Measurements from ENCODE around the gene TEX22.
A peak's percentile ranks its signal among the peaks of the same experiment; 100 is the strongest.

The TEX22 gene

GRCh38 chr14:105420974-105421674, 22.8 kb downstream of the TEX22 start:
- H3F3A ChIP-seq (ENCODE audit: insufficient read depth, low read length), result no peaks in the 10 kb centered on the region
- no peaks in the 10 kb centered on the region for H3K9me2 ChIP-seq (replicated peaks; ENCODE audit: insufficient read depth, low read length)
- H4K20me1 ChIP-seq (ENCODE audit: insufficient read depth, low read length), result no peaks in the 10 kb centered on the region
- TF ChIP-seq EZH2 (optimal IDR thresholded peaks at IDR 0.05; ENCODE audit: low read depth, low read length) (no peak), EZH2phosphoT487 (IDR thresholded peaks at IDR 0.05; ENCODE audit: low read length) (no peak), CTCF (IDR thresholded peaks at IDR 0.05; ENCODE audit: low read length) (no peak)
- peaks cover 34% of the 10 kb centered on the region for H3K79me2 ChIP-seq (ENCODE audit: low read length)
- no peak overlapping the region for H3K27ac ChIP-seq (ENCODE audit: low read length)
- H3K9ac ChIP-seq (ENCODE audit: low read length), result peak overlapping the region; percentile 66; the same call in 1 of the 2 replicates
- H2AFZ ChIP-seq (ENCODE audit: low read length), result no peak overlapping the region
- no peak for DNase-seq
- H3K9me3 ChIP-seq (replicated peaks; ENCODE audit: insufficient read depth, low read length), result no peaks in the 10 kb centered on the region
- H3K4me2 ChIP-seq (ENCODE audit: low read depth, low read length), result peak overlapping the region; percentile 63
- H3K4me3 ChIP-seq (ENCODE audit: low read length), result peak overlapping the region; percentile 64
- H3K27me3 ChIP-seq (replicated peaks; ENCODE audit: insufficient read depth, low read length), result no peaks in the 10 kb centered on the region
- H3K4me1 ChIP-seq (ENCODE audit: low read length), result no peaks in the 10 kb centered on the region
- H3K36me3 ChIP-seq (replicated peaks; ENCODE audit: insufficient read depth, low read length), result no peaks in the 10 kb centered on the region

- H4K20me1 ChIP-seq (ENCODE audit: insufficient read depth, low read length), result no peaks in the 10 kb centered on the region
- no peak overlapping the region for H2AFZ ChIP-seq (ENCODE audit: low read length)
- no peaks in the 10 kb centered on the region for H3K27me3 ChIP-seq (replicated peaks; ENCODE audit: insufficient read depth, low read length)
- H3K9ac ChIP-seq (ENCODE audit: low read length), result no peak overlapping the region
- no peak overlapping the region for H3K4me2 ChIP-seq (ENCODE audit: low read depth, low read length)
- no peaks in the 10 kb centered on the region for H3K36me3 ChIP-seq (replicated peaks; ENCODE audit: insufficient read depth, low read length)
- H3K9me3 ChIP-seq (replicated peaks; ENCODE audit: insufficient read depth, low read length), result no peaks in the 10 kb centered on the region
- H3K27ac ChIP-seq (ENCODE audit: low read length), result no peak overlapping the region
- no peak overlapping the region for H3K4me3 ChIP-seq (ENCODE audit: low read length)
- H3K9me2 ChIP-seq (replicated peaks; ENCODE audit: insufficient read depth, low read length), result no peaks in the 10 kb centered on the region
- no peaks in the 10 kb centered on the region for H3K4me1 ChIP-seq (ENCODE audit: low read length)
- DNase-seq, result no peak
- no peak for TF ChIP-seq CTCF (IDR thresholded peaks at IDR 0.05; ENCODE audit: low read length)
- no peak for TF ChIP-seq EZH2phosphoT487 (IDR thresholded peaks at IDR 0.05; ENCODE audit: low read length)
- no peak for TF ChIP-seq EZH2 (optimal IDR thresholded peaks at IDR 0.05; ENCODE audit: low read depth, low read length)
- H3K79me2 ChIP-seq (ENCODE audit: low read length), result peaks cover 35% of the 10 kb centered on the region
- no peaks in the 10 kb centered on the region for H3F3A ChIP-seq (ENCODE audit: insufficient read depth, low read length)
Measured at GRCh38 chr14:105421723-105422615, 23.6 kb downstream of the TEX22 start.

- H3K4me2 ChIP-seq (ENCODE audit: low read depth, low read length), result no peak overlapping the region
- H4K20me1 ChIP-seq (ENCODE audit: insufficient read depth, low read length), result no peaks in the 10 kb centered on the region
- peaks cover 39% of the 10 kb centered on the region for H3K79me2 ChIP-seq (ENCODE audit: low read length)
- no peak overlapping the region for H3K4me3 ChIP-seq (ENCODE audit: low read length)
- no peaks in the 10 kb centered on the region for H3K27me3 ChIP-seq (replicated peaks; ENCODE audit: insufficient read depth, low read length)
- no peaks in the 10 kb centered on the region for H3K9me3 ChIP-seq (replicated peaks; ENCODE audit: insufficient read depth, low read length)
- H3K9me2 ChIP-seq (replicated peaks; ENCODE audit: insufficient read depth, low read length), result no peaks in the 10 kb centered on the region
- no peaks in the 10 kb centered on the region for H3K4me1 ChIP-seq (ENCODE audit: low read length)
- H3K36me3 ChIP-seq (replicated peaks; ENCODE audit: insufficient read depth, low read length), result no peaks in the 10 kb centered on the region
- no peak for DNase-seq
- no peak overlapping the region for H3K27ac ChIP-seq (ENCODE audit: low read length)
- TF ChIP-seq CTCF (IDR thresholded peaks at IDR 0.05; ENCODE audit: low read length), result no peak
- TF ChIP-seq EZH2phosphoT487 (IDR thresholded peaks at IDR 0.05; ENCODE audit: low read length), result no peak
- TF ChIP-seq EZH2 (optimal IDR thresholded peaks at IDR 0.05; ENCODE audit: low read depth, low read length), result no peak
- no peaks in the 10 kb centered on the region for H3F3A ChIP-seq (ENCODE audit: insufficient read depth, low read length)
- H2AFZ ChIP-seq (ENCODE audit: low read length), result no peak overlapping the region
- H3K9ac ChIP-seq (ENCODE audit: low read length), result no peak overlapping the region
Measured at GRCh38 chr14:105422695-105423487, 24.6 kb downstream of the TEX22 start.

Data from MM.1S (cell line).